ENCODE measurements around the gene SLC9A9. TPM values are rescaled to one million over a fixed set of nuclear protein-coding genes. Genes with fewer than 3 reads are reported as not detected.

The SLC9A9 gene
- total RNA-seq, 1 experiment from 2014 or later = 2.2 TPM

DNA sequence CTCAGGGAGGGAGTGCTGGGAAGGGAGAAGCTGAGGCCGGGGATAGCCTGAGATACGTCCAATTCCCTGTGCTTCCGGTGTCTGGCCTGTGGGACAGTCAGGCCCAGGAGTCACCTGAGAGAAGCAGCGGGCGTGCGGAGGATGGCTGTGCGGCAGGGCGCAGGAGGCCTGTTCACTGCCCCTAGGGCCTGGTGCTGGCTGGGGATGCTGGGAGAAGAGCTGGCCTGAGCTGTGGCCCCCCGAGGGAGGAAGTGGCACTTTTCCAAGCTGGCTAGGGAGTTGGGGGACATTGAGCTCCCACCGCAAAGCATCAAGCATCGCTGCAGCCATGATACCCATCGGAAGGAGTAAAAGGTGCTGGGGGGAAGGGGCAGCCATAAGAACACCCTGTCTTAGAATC, 619.9 kb downstream of the SLC9A9 start:
- Mint-ChIP-seq H3K4me3 (ENCODE audit: unreplicated experiment) (no peak overlapping the region), H3K36me3 (ENCODE audit: insufficient read depth, unreplicated experiment) (no peaks in the 10 kb centered on the region), H3K27me3 (ENCODE audit: insufficient read depth, unreplicated experiment) (no peaks in the 10 kb centered on the region), H3K4me1 (ENCODE audit: insufficient read depth, unreplicated experiment) (no peaks in the 10 kb centered on the region), H3K27ac (ENCODE audit: low read depth, unreplicated experiment) (no peak overlapping the region), H3K9me3 (ENCODE audit: unreplicated experiment) (no peaks in the 10 kb centered on the region)
- intact Hi-C loops (cut with micrococcal nuclease) = no loop called here
- TF ChIP-seq, protein P1, sequence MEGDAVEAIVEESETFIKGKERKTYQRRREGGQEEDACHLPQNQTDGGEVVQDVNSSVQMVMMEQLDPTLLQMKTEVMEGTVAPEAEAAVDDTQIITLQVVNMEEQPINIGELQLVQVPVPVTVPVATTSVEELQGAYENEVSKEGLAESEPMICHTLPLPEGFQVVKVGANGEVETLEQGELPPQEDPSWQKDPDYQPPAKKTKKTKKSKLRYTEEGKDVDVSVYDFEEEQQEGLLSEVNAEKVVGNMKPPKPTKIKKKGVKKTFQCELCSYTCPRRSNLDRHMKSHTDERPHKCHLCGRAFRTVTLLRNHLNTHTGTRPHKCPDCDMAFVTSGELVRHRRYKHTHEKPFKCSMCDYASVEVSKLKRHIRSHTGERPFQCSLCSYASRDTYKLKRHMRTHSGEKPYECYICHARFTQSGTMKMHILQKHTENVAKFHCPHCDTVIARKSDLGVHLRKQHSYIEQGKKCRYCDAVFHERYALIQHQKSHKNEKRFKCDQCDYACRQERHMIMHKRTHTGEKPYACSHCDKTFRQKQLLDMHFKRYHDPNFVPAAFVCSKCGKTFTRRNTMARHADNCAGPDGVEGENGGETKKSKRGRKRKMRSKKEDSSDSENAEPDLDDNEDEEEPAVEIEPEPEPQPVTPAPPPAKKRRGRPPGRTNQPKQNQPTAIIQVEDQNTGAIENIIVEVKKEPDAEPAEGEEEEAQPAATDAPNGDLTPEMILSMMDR (IDR thresholded peaks at IDR 0.05; ENCODE audit: unreplicated experiment) = no peak
- BruUV-seq (replicated peaks) = no TSS peak
- CTCF ChIA-PET = interaction anchor here (0.9 kb wide), 1 partner anchor 87 kb away, joined by 3 read pairs; no protein-coding TSS in a partner anchor
- no peak for DNase-seq (ENCODE audit: unreplicated experiment)
- POLR2A ChIA-PET = interaction anchor here (0.6 kb wide), 1 partner anchor 20 kb away, joined by 3 read pairs; no protein-coding TSS in a partner anchor

DNA sequence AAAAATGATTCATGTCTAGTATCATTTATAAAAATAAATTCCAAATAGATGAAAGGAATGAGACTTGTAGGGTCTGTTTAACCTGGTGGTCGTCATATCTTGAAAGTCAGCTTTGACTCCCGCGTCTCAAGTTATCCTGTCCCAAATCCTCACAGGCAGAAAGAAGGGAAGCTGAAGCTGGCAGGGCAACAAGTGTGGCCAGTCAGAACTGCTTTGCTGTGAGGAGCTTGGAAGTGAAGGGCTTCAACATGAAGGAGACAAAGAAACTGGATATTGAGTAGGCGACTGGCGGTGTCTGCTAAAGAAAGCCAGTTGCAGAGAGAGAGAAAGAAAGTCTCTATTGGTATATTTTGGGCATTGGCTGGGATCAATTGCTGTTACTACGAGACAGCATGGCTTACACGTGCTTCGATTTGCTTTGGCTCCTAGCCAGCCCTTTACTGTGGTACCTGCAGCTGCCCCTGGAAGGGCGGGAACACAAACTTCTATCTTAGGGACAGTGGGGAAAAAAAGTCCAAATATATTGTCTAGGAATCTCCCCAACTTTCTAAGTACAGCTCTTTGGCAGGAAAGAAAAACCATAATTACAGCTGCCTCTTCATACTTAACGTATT, 621.5 kb downstream of the SLC9A9 start:
- Mint-ChIP-seq H3K27ac (ENCODE audit: low read depth, unreplicated experiment) (no peak overlapping the region), H3K27me3 (ENCODE audit: insufficient read depth, unreplicated experiment) (no peaks in the 10 kb centered on the region), H3K36me3 (ENCODE audit: insufficient read depth, unreplicated experiment) (no peaks in the 10 kb centered on the region), H3K9me3 (ENCODE audit: unreplicated experiment) (no peaks in the 10 kb centered on the region), H3K4me3 (ENCODE audit: unreplicated experiment) (no peak overlapping the region), H3K4me1 (ENCODE audit: insufficient read depth, unreplicated experiment) (no peaks in the 10 kb centered on the region)
- CTCF ChIA-PET = interaction anchor here (0.6 kb wide), 1 partner anchor 519 kb away, joined by 3 read pairs; no protein-coding TSS in a partner anchor
- no peak for DNase-seq (ENCODE audit: unreplicated experiment)
- TF ChIP-seq, protein P1 (IDR thresholded peaks at IDR 0.05; ENCODE audit: unreplicated experiment) = no peak
- no TSS peak for BruUV-seq (replicated peaks)
- intact Hi-C loops (cut with micrococcal nuclease) = no loop called here
- POLR2A ChIA-PET = interaction anchor here (0.6 kb wide), 1 partner anchor 38 kb away, joined by 3 read pairs; no protein-coding TSS in a partner anchor

DNA sequence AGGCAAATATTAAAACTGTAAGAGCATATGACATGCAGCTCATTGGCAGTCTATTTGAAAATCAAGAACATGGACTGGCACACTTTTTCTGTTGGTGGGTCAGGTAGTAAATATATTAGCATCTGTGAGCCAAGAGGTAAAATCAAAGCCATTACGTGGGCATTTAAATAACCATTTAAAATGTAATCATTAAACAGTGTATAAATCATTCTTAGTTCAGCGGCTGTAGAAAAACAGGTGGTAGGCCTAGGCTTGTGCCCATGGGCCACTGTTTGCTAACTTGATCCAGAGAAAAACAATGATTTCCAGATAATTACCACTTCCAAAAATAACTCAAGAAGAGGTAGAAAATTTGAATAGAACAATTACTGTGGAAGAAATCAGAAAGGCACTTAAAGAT, 623.6 kb downstream of the SLC9A9 start:
- DNase-seq (ENCODE audit: unreplicated experiment) = no peak
- Mint-ChIP-seq H3K9me3 (ENCODE audit: unreplicated experiment) (no peaks in the 10 kb centered on the region), H3K4me1 (ENCODE audit: insufficient read depth, unreplicated experiment) (no peaks in the 10 kb centered on the region), H3K27me3 (ENCODE audit: insufficient read depth, unreplicated experiment) (no peaks in the 10 kb centered on the region), H3K4me3 (ENCODE audit: unreplicated experiment) (no peak overlapping the region), H3K27ac (ENCODE audit: low read depth, unreplicated experiment) (no peak overlapping the region), H3K36me3 (ENCODE audit: insufficient read depth, unreplicated experiment) (no peaks in the 10 kb centered on the region)
- ChIA-PET POLR2A (no interaction called here), CTCF (no interaction called here)
- BruUV-seq (replicated peaks) = no TSS peak
- intact Hi-C loops (cut with micrococcal nuclease) = no loop called here
- TF ChIP-seq, protein P1 (IDR thresholded peaks at IDR 0.05; ENCODE audit: unreplicated experiment) = no peak

DNA sequence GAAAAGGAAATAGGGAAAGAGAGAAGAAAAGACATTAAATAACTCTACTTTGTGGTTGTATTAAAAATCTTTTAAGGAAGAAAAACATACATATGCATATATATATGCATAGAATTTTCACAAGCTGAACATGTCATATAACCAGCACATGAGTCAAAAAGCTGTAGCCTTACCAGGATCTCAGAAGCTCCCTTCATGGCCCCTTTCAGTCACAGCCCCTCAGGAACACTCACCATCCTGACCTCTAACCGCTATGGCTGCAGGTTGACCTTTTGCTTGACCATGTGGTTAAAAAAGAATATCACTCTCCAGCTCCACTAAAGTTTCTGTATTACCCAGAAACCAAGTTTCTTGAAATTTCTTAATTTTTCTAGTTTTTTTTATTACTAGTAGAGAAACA, 625.3 kb downstream of the SLC9A9 start:
- Mint-ChIP-seq H3K27ac (ENCODE audit: low read depth, unreplicated experiment) (no peak overlapping the region), H3K4me1 (ENCODE audit: insufficient read depth, unreplicated experiment) (no peaks in the 10 kb centered on the region), H3K4me3 (ENCODE audit: unreplicated experiment) (no peak overlapping the region), H3K27me3 (ENCODE audit: insufficient read depth, unreplicated experiment) (no peaks in the 10 kb centered on the region), H3K36me3 (ENCODE audit: insufficient read depth, unreplicated experiment) (no peaks in the 10 kb centered on the region), H3K9me3 (ENCODE audit: unreplicated experiment) (no peaks in the 10 kb centered on the region)
- BruUV-seq (replicated peaks) = no TSS peak
- TF ChIP-seq, protein P1 (IDR thresholded peaks at IDR 0.05; ENCODE audit: unreplicated experiment) = no peak
- ChIA-PET CTCF (interaction anchor here (0.6 kb wide), 1 partner anchor 44 kb away, joined by 3 read pairs; no protein-coding TSS in a partner anchor), POLR2A (no interaction called here)
- intact Hi-C loops (cut with micrococcal nuclease) = no loop called here
- DNase-seq (ENCODE audit: unreplicated experiment) = no peak

Measured in MCF 10A (cell line).